SH-SY5Y (cell line): ENCODE measurements around the gene ADAM22.

Experiments
- GATA2 ChIP-seq: IDR thresholded peaks from 2 replicates; pipeline ENCODE4 v1.6.1; 2011; ENCODE audit warnings: mild to moderate bottlenecking, low read depth, low read length
- GATA3 ChIP-seq: IDR thresholded peaks from 2 replicates; pipeline ENCODE4 v1.6.1; 2011; ENCODE audit warnings: low read depth, mild to moderate bottlenecking, low read length, moderate library complexity

DNA sequence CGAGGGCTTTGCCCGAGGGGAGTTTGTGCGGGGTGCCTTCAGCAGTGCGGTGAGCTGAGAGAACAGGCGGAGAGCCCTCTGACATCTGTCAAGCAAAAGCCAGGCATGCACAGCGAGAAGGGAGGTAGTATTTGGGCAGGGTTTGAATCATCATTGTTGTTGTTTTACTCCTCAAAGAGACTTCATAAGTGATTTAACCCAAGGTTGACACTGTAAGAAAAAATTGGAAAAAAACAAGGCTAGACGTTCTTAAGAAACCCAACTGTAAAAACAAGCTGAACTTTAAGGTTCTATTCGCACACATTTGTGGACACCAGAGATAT lies 1.3 kb downstream of the ADAM22 start:
- TF ChIP-seq GATA2 (no peak), GATA3 (no peak)
